ENCODE measurements around the gene FCHO1.

FCHO1 gene

GRCh38 chr19:17762505-17763229 lies 11.4 kb downstream of the FCHO1 start:
- Histone ChIP-seq H2BK5ac (ENCODE audit: low read length) (no peak overlapping the region), H4K5ac (ENCODE audit: low read length) (no peak overlapping the region), H3K23ac (ENCODE audit: low read length) (no peak overlapping the region), H2BK15ac (replicated peaks; ENCODE audit: low read depth) (no peak overlapping the region), H3K4me2 (ENCODE audit: low read length) (no peak overlapping the region), H3K36me3 (ENCODE audit: control insufficient read depth, insufficient read depth, low read length) (no peaks in the 10 kb centered on the region), H3K79me2 (ENCODE audit: control insufficient read depth, insufficient read depth, low read length) (no peaks in the 10 kb centered on the region), H3K27me3 (ENCODE audit: insufficient read depth, low read length, poor library complexity) (no peaks in the 10 kb centered on the region), H4K8ac (ENCODE audit: low read depth, low read length) (no peak overlapping the region), H3K4me3 (ENCODE audit: low read length) (no peak overlapping the region), H3K27ac (ENCODE audit: low read depth, low read length) (no peak overlapping the region), H3K56ac (ENCODE audit: low read length) (no peak overlapping the region), H2AK5ac (ENCODE audit: low read length) (no peak overlapping the region), H3K18ac (ENCODE audit: low read length) (no peak overlapping the region), H3K4ac (ENCODE audit: low read depth, low read length) (no peak overlapping the region), H3K79me1 (ENCODE audit: low read length) (no peaks in the 10 kb centered on the region), H3K9ac (ENCODE audit: low read length) (no peak overlapping the region), H3K4me1 (ENCODE audit: control insufficient read depth, low read depth, low read length) (no peaks in the 10 kb centered on the region), H2BK120ac (ENCODE audit: low read depth, low read length) (no peak overlapping the region)
- peak; percentile 90 for DNase-seq
- WGBS (ENCODE audit: extremely low coverage, insufficient coverage, low lambda C conversion rate), result no CpG with 5 or more reads among the region's 17 CpGs

- Histone ChIP-seq H3K36me3 (ENCODE audit: control insufficient read depth, insufficient read depth, low read length) (no peaks in the 10 kb centered on the region), H3K23ac (ENCODE audit: low read length) (no peak overlapping the region), H3K9ac (ENCODE audit: low read length) (no peak overlapping the region), H4K5ac (ENCODE audit: low read length) (no peak overlapping the region), H3K4ac (ENCODE audit: low read depth, low read length) (no peak overlapping the region), H2BK5ac (ENCODE audit: low read length) (no peak overlapping the region), H3K79me1 (ENCODE audit: low read length) (no peaks in the 10 kb centered on the region), H4K8ac (ENCODE audit: low read depth, low read length) (no peak overlapping the region), H3K4me2 (ENCODE audit: low read length) (no peak overlapping the region), H3K4me1 (ENCODE audit: control insufficient read depth, low read depth, low read length) (no peaks in the 10 kb centered on the region), H2BK120ac (ENCODE audit: low read depth, low read length) (no peak overlapping the region), H3K4me3 (ENCODE audit: low read length) (no peak overlapping the region), H2BK15ac (replicated peaks; ENCODE audit: low read depth) (no peak overlapping the region), H2AK5ac (ENCODE audit: low read length) (no peak overlapping the region), H3K56ac (ENCODE audit: low read length) (no peak overlapping the region), H3K79me2 (ENCODE audit: control insufficient read depth, insufficient read depth, low read length) (no peaks in the 10 kb centered on the region), H3K27me3 (ENCODE audit: insufficient read depth, low read length, poor library complexity) (no peaks in the 10 kb centered on the region), H3K18ac (ENCODE audit: low read length) (no peak overlapping the region), H3K27ac (ENCODE audit: low read depth, low read length) (no peak overlapping the region)
- WGBS (ENCODE audit: extremely low coverage, insufficient coverage, low lambda C conversion rate), result no CpG with 5 or more reads among the region's 7 CpGs
- DNase-seq, result no peak
These were observed 13.1 kb downstream of the FCHO1 start for GRCh38 chr19:17764348-17764747.

- Histone ChIP-seq H2BK15ac (replicated peaks; ENCODE audit: low read depth) (no peak overlapping the region), H2AK5ac (ENCODE audit: low read length) (no peak overlapping the region), H3K4ac (ENCODE audit: low read depth, low read length) (no peak overlapping the region), H3K4me3 (ENCODE audit: low read length) (no peak overlapping the region), H3K56ac (ENCODE audit: low read length) (no peak overlapping the region), H4K8ac (ENCODE audit: low read depth, low read length) (no peak overlapping the region), H3K79me1 (ENCODE audit: low read length) (no peaks in the 10 kb centered on the region), H3K79me2 (ENCODE audit: control insufficient read depth, insufficient read depth, low read length) (no peaks in the 10 kb centered on the region), H3K18ac (ENCODE audit: low read length) (no peak overlapping the region), H3K27ac (ENCODE audit: low read depth, low read length) (no peak overlapping the region), H3K36me3 (ENCODE audit: control insufficient read depth, insufficient read depth, low read length) (no peaks in the 10 kb centered on the region), H4K5ac (ENCODE audit: low read length) (no peak overlapping the region), H2BK120ac (ENCODE audit: low read depth, low read length) (no peak overlapping the region), H2BK5ac (ENCODE audit: low read length) (no peak overlapping the region), H3K4me2 (ENCODE audit: low read length) (no peak overlapping the region), H3K9ac (ENCODE audit: low read length) (no peak overlapping the region), H3K27me3 (ENCODE audit: insufficient read depth, low read length, poor library complexity) (no peaks in the 10 kb centered on the region), H3K4me1 (ENCODE audit: control insufficient read depth, low read depth, low read length) (no peaks in the 10 kb centered on the region), H3K23ac (ENCODE audit: low read length) (no peak overlapping the region)
- no peak for DNase-seq
- WGBS (ENCODE audit: extremely low coverage, insufficient coverage, low lambda C conversion rate), result no CpG with 5 or more reads among the region's 12 CpGs
These were observed 13.9 kb downstream of the FCHO1 start for GRCh38 chr19:17765069-17765618.

DNA sequence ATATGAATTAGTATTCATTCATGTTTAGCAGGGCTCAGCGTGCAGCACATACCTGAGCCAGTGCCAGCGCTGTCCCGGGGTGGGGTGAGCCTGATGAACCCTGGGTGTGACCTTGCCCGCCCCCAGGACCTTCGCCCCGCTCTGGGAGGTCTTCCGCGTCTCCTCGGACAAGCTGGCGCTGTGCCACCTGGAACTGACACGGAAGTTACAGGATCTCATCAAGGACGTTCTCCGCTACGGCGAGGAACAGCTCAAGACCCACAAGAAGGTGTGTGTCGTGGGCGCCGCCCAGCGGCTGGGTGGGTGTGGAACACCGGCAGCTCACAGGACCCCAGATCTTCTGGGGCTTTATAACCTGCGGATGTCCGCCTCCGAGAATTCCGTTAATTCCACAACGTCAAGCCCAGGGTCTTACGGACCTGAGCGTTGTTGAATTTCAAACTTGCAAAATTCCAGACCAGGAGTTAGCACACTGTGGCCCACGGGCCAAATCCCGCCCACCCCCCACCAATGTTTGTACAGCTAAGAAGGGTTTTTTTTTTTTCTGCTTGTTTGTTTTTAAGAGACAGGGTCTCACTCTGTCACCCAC lies 15.4 kb downstream of the FCHO1 start:
- H3K79me1 ChIP-seq (ENCODE audit: low read length), result no peaks in the 10 kb centered on the region
- no peaks in the 10 kb centered on the region for H3K36me3 ChIP-seq (ENCODE audit: control insufficient read depth, insufficient read depth, low read length)
- H4K5ac ChIP-seq (ENCODE audit: low read length), result no peak overlapping the region
- H3K27ac ChIP-seq (ENCODE audit: low read depth, low read length), result no peak overlapping the region
- H3K4ac ChIP-seq (ENCODE audit: low read depth, low read length), result no peak overlapping the region
- H3K27me3 ChIP-seq (ENCODE audit: insufficient read depth, low read length, poor library complexity), result no peaks in the 10 kb centered on the region
- no CpG with 5 or more reads among the region's 29 CpGs for WGBS (ENCODE audit: extremely low coverage, insufficient coverage, low lambda C conversion rate)
- H2BK5ac ChIP-seq (ENCODE audit: low read length), result no peak overlapping the region
- H3K4me1 ChIP-seq (ENCODE audit: control insufficient read depth, low read depth, low read length), result no peaks in the 10 kb centered on the region
- H3K9ac ChIP-seq (ENCODE audit: low read length), result peak overlapping the region; percentile 37
- peak overlapping the region; percentile 58 for H3K56ac ChIP-seq (ENCODE audit: low read length)
- peak; percentile 91 for DNase-seq
- no peaks in the 10 kb centered on the region for H3K79me2 ChIP-seq (ENCODE audit: control insufficient read depth, insufficient read depth, low read length)
- peak overlapping the region; percentile 13 for H3K4me2 ChIP-seq (ENCODE audit: low read length)
- no peak overlapping the region for H2BK15ac ChIP-seq (replicated peaks; ENCODE audit: low read depth)
- H3K18ac ChIP-seq (ENCODE audit: low read length), result no peak overlapping the region
- H2BK120ac ChIP-seq (ENCODE audit: low read depth, low read length), result no peak overlapping the region
- H3K23ac ChIP-seq (ENCODE audit: low read length), result no peak overlapping the region
- H2AK5ac ChIP-seq (ENCODE audit: low read length), result no peak overlapping the region
- H3K4me3 ChIP-seq (ENCODE audit: low read length), result no peak overlapping the region
- H4K8ac ChIP-seq (ENCODE audit: low read depth, low read length), result no peak overlapping the region

GRCh38 chr19:17767559-17767958 lies 16.3 kb downstream of the FCHO1 start:
- H2BK15ac ChIP-seq (replicated peaks; ENCODE audit: low read depth), result no peak overlapping the region
- no peaks in the 10 kb centered on the region for H3K4me1 ChIP-seq (ENCODE audit: control insufficient read depth, low read depth, low read length)
- no peak overlapping the region for H3K27ac ChIP-seq (ENCODE audit: low read depth, low read length)
- no peak overlapping the region for H3K56ac ChIP-seq (ENCODE audit: low read length)
- no peak overlapping the region for H3K9ac ChIP-seq (ENCODE audit: low read length)
- WGBS (ENCODE audit: extremely low coverage, insufficient coverage, low lambda C conversion rate), result no CpG with 5 or more reads among the region's 1 CpG
- H3K4ac ChIP-seq (ENCODE audit: low read depth, low read length), result no peak overlapping the region
- H3K23ac ChIP-seq (ENCODE audit: low read length), result no peak overlapping the region
- H3K4me2 ChIP-seq (ENCODE audit: low read length), result no peak overlapping the region
- H3K18ac ChIP-seq (ENCODE audit: low read length), result no peak overlapping the region
- H3K27me3 ChIP-seq (ENCODE audit: insufficient read depth, low read length, poor library complexity), result no peaks in the 10 kb centered on the region
- no peak for DNase-seq
- no peaks in the 10 kb centered on the region for H3K79me1 ChIP-seq (ENCODE audit: low read length)
- H3K79me2 ChIP-seq (ENCODE audit: control insufficient read depth, insufficient read depth, low read length), result no peaks in the 10 kb centered on the region
- H2AK5ac ChIP-seq (ENCODE audit: low read length), result no peak overlapping the region
- H4K5ac ChIP-seq (ENCODE audit: low read length), result no peak overlapping the region
- no peak overlapping the region for H3K4me3 ChIP-seq (ENCODE audit: low read length)
- H4K8ac ChIP-seq (ENCODE audit: low read depth, low read length), result no peak overlapping the region
- H2BK120ac ChIP-seq (ENCODE audit: low read depth, low read length), result no peak overlapping the region
- no peaks in the 10 kb centered on the region for H3K36me3 ChIP-seq (ENCODE audit: control insufficient read depth, insufficient read depth, low read length)
- no peak overlapping the region for H2BK5ac ChIP-seq (ENCODE audit: low read length)

All from mesendoderm (in vitro differentiated cells).